GM12865 (cell line): ENCODE measurements around the gene TAF3.

Experiments
- DNase-seq: peaks from one replicate; pipeline ENCODE4 v3.0.0; 2010; ENCODE audit warnings: low read depth
- H3K4me3 ChIP-seq: 2 replicates; pipeline ENCODE4 v1.5.1; 2011; ENCODE audit warnings: mild to moderate bottlenecking, low read depth, low read length, control low read depth
- TF ChIP-seq, protein P1 (sequence below): IDR thresholded peaks from 2 replicates; pipeline ENCODE4 v1.5.1; 2011; ENCODE audit warnings: low read length, control low read depth, low read depth, inconsistent platforms; ENCODE audit not compliant: insufficient read depth; ENCODE audit errors: missing control alignments

TAF3 gene

GRCh38 chr10:7813481-7813880 lies 4.8 kb upstream of the TAF3 start:
- TF ChIP-seq, protein P1, sequence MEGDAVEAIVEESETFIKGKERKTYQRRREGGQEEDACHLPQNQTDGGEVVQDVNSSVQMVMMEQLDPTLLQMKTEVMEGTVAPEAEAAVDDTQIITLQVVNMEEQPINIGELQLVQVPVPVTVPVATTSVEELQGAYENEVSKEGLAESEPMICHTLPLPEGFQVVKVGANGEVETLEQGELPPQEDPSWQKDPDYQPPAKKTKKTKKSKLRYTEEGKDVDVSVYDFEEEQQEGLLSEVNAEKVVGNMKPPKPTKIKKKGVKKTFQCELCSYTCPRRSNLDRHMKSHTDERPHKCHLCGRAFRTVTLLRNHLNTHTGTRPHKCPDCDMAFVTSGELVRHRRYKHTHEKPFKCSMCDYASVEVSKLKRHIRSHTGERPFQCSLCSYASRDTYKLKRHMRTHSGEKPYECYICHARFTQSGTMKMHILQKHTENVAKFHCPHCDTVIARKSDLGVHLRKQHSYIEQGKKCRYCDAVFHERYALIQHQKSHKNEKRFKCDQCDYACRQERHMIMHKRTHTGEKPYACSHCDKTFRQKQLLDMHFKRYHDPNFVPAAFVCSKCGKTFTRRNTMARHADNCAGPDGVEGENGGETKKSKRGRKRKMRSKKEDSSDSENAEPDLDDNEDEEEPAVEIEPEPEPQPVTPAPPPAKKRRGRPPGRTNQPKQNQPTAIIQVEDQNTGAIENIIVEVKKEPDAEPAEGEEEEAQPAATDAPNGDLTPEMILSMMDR = peak; percentile 20
- no peak for DNase-seq
- H3K4me3 ChIP-seq = no peak overlapping the region

DNA sequence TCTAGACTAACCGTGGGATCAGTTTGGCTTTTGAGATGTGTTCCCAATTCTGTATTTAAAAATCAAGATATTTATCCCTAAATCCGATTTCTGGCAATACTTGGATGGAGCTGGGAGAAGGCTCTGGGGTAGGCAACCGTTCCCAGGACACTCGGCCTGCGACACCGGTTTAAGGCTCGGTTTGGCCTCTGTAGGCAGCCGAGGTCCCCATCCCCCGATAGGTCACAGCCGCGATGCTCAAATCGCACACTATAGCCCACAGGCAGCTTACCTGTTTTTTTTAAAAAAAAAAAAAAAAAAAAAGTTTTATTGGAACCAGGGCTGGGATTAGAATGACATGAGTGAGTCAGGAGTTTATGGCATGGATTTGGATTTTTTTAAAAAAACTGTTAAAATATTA lies 729 bp upstream of the TAF3 start:
- TF ChIP-seq, protein P1 = no peak
- no peak for DNase-seq

GRCh38 chr10:7817984-7818294 lies 366 bp upstream of the TAF3 start:
- peak overlapping the region; percentile 85 for H3K4me3 ChIP-seq
- DNase-seq = no peak
- TF ChIP-seq, protein P1 = no peak

More for the DNA sequence above, 729 bp upstream of the TAF3 start:
- peak overlapping the region; percentile 85 for H3K4me3 ChIP-seq

GRCh38 chr10:7819121-7819460 lies 786 bp downstream of the TAF3 start:
- peak overlapping the region; percentile 83 for H3K4me3 ChIP-seq
- peak; percentile 58 for DNase-seq
- TF ChIP-seq, protein P1 = peak; percentile 20

DNA sequence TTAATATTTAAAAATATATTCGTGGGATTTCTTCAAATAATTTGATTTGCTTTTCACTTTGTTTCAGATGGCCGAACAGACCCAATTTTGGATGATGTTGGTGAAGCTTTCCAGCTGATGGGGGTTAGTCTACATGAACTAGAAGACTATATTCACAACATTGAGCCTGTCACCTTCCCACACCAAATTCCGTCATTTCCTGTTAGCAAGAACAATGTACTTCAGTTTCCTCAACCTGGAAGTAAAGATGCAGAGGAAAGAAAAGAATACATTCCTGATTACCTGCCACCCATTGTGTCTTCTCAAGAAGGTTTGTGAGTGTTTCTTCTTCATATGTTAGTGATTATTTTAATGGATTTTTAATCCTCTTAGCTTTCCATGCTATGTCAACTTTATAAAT lies 5.9 kb downstream of the TAF3 start:
- no peak for DNase-seq
- H3K4me3 ChIP-seq = no peak overlapping the region
- TF ChIP-seq, protein P1 = no peak

GRCh38 chr10:7826971-7827370 lies 8.7 kb downstream of the TAF3 start:
- H3K4me3 ChIP-seq = no peak overlapping the region
- TF ChIP-seq, protein P1 = no peak
- no peak for DNase-seq

GRCh38 chr10:7829289-7829834 lies 11.1 kb downstream of the TAF3 start:
- H3K4me3 ChIP-seq = no peak overlapping the region
- TF ChIP-seq, protein P1 = no peak
- DNase-seq = no peak
